Peyer's patch (tissue), 4 donors: ENCODE measurements around the gene POU2F3.

Experiments
- CTCF ChIP-seq, 6 experiments: fragments of 450-650 bp in 4 of 6; fragments of 200-600 bp in 2 of 6; sonication (generic) in 1 of 6; IDR thresholded peaks; one replicate each; pipeline ENCODE4 v1.5.1; 2017 to 2019; ENCODE audit warnings: antibody characterized with exemption in 6 of 6, mild to moderate bottlenecking in 3 of 6, moderate library complexity in 1 of 6
- POLR2A ChIP-seq, 2 donors: fragments of 450-650 bp; IDR thresholded peaks; one replicate each; pipeline ENCODE4 v1.5.1; 2017; ENCODE audit warnings: antibody characterized with exemption in 2 of 2, mild to moderate bottlenecking in 2 of 2, moderate library complexity in 2 of 2

GRCh38 chr11:120215634-120216033 lies 24.3 kb upstream of the POU2F3 start:
- TF ChIP-seq CTCF (IDR thresholded peaks at IDR 0.05), result no peak
- no peak for TF ChIP-seq POLR2A (IDR thresholded peaks at IDR 0.05)
